Measurements from ENCODE around the gene METTL23.
"Not testable (repeated sequence)": the region's sequence is repeated elsewhere in the genome, so short reads cannot be mapped to it uniquely, and the experiment has no call there.

The METTL23 gene

DNA sequence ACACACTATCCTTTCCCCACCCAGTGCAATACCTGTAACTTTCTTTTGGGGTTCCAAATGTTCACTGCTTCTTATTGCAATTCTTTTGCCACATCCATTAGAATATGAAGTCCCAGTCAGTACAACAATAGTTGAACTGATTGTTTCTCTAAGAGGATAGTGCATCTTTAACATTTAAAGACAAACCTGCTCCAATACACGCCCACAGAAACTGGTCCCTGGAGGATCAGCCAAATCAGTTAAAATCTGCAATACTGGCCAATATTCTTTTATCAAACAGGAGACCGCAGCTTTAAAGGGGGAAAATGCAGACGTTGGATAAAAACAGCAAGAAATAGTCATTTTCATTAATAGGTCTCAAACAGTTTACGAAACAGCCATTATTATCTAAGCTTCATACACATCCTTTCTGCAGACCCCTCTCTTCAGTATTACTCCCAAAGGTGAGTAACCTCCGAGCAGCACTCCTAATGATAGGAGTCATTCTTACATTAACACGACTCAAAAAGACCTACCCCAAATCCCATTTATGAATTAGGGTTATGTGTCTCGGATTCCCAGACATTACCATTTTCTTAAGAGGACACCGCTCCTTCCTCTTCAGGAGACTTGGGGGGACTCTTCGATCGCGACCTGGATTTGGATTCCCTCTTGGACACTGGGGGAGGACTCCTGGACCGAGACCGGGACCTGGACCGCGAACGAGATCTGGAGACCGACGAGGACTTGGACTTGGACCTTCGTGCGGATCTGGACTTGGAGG is 9.1 kb downstream of the METTL23 start:
- no peak for DNase-seq (ENCODE audit: low read depth)

DNA sequence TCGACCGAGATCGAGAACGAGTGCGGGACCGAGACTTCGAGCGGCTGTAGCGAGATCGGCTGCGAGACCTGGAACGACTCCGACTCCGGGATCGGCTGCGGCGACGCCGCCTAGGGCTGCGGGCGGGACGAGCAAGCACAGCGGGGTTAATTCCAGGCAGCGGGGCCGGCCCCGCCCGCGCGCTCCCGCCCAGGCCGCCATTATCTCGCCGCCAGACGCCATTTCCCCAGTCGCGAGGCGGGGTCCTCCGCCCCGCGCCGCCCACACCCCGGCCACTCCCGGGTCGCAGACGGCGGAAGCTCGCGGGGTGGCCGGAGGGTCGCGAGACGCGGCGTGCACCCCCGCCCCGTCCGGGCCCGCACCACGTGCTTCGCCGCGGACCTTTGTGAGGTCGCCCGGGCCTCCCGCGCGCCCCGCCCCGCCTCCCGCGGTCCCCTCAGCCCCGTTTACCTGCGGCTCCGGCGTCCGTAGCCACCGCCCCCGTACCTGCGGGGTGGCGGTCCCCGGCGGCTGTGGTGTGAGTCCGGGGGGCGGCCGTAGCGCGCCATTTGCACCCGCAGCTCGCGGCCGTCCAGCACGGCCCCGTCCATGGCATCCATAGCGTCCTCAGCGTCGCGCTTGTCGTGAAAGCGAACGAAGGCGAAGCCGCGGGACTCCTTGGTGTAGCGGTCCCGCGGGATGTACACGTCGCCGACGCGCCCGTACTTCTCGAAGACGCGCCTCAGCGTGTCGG is 9.9 kb downstream of the METTL23 start:
- DNase-seq (ENCODE audit: low read depth) = peak; percentile 75

DNA sequence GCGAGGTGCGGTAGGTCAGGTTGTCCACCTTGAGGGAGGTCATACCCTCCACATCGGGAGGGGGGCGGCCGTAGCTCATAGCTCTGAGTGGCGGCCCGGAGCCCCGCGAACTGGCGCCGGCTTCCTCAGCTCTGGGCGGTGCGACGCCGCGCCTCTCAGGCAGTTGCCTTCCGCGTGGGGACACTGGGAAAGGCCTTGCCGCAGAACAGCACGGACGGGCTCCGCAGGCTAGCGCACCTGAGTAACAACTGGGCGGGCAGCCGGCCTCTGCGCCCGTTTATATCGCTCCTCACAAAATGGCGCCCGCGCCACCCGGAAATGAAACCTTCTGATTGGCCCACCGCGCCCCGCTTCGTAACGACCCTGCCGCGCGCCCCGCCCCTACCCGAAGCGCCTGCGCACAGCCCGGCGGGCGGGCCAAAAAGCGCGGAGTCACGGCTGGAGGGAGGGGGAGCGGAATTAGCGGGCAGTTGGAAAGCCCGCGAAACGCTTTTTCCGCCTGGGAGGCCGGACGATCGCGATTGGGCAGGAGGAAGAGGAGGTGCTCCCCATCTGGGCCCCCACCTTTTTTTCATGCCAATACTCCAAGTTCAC is 10.5 kb downstream of the METTL23 start, which contains the start of gene SRSF2:
Gene SRSF2, minus strand, starts transcription at position 250 of the 594 bp plus-strand sequence. Its CDS starts 171 bp downstream, at position 79.
- peak; percentile 99 for DNase-seq (ENCODE audit: low read depth)

DNA sequence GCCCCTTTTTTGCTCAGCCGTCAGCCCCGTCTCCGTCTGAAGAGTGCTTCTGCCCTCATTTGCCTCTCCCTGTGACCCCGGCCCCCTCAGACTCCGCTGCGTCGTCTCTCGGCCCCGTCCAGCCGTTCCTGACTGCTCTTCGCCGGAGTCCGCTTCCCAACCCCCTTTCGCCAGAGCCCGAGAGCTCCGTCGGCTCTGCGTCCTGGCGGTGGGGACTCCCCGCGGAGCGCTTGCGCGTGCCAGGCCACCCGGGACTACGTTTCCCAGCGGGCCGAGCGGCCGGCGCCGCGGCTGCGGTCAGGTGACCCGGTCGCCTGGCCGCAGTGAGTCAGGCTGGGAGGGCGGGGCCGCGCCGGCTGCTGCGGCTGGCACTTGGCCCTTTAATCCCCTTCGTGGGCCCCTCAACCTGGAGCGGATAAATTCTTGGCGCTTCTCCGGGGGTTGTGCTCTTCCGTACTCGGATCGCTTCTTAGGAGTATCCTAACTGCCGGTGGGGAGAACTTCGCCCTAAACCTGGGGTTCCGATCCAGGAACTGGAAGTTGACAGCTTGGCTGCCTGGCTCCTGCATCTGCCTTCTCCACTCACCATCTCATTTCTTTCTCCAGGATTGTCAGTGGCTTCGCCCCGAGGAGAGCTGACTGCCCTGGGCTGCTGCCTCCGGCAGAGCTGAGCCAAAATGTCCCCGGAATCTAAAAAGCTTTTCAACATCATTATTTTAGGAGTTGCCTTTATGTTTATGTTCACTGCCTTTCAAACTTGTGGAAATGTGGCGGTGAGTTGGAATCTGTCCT is 11.2 kb downstream of the METTL23 start, which contains the start of gene MFSD11:
Gene MFSD11, plus strand, starts transcription at position 444 of the 792 bp plus-strand sequence. Its CDS starts 234 bp downstream, at position 678.
- peak; percentile 96 for DNase-seq (ENCODE audit: low read depth)

DNA sequence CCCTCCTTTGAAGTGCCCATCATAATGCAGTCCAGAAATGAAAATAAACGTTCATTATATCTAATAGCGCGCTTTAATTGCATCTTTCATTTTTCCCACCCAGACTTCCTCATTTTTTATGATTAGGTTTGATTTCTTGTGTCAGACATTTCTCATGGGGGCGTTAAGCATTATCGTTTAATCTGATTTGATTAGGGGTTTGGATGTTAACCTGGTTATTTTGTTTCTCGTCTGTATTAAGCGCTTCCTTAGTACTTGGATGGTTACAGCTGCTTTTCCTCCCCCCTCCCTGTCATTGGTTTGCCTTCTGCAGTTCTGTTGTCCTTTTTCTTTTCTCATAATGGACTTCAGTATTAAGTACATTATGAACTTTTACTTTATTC is 11.8 kb downstream of the METTL23 start:
- peak; percentile 38 for DNase-seq (ENCODE audit: low read depth)

GRCh38 chr17:76739568-76740115 is 13.0 kb downstream of the METTL23 start:
- not testable (repeated sequence) for DNase-seq (ENCODE audit: low read depth)

- peak; percentile 62 for DNase-seq (ENCODE audit: low read depth)
Observed at GRCh38 chr17:76740329-76741118, 13.9 kb downstream of the METTL23 start.

DNA sequence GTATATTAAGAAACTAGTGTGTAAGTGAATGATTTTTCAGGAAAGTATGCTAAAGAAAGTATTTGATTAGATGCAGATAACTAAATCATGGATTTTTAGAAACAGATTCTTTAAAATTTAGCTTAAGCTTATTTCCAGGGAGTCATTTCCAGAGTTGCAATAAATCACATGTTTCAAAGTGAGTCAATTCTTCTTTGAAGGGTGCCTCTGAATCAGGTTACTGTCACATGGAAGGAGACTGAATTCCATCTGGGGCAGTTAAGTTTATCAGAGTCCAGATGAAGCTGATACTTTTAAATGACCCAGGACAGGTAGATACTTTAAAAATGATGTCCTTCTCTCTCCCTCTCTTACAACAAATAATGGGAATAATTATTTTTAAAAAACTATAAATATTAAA is 16.3 kb downstream of the METTL23 start:
- DNase-seq (ENCODE audit: low read depth) = peak; percentile 49

GRCh38 chr17:76744747-76745146 is 18.1 kb downstream of the METTL23 start:
- no peak for DNase-seq (ENCODE audit: low read depth)

DNA sequence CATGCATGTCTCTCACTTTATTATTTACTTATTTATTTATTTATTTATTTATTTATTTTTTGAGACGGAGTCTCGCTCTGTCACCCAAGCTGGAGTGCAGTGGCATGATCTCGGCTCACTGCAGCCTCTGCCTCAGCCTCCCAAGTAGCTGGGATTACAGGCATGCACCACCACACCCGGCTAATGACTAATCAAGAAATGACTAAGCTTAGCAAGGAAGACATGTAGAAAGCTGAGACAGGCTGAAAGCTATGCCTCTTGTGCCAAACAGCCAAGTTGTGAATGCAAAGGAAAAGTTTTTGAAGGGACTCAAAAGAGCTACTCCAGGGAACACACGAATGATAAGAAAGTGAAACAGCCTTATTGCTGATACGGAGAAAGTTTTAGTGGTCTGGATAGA is 19.1 kb downstream of the METTL23 start:
- DNase-seq (ENCODE audit: low read depth) = peak; percentile 62

- DNase-seq (ENCODE audit: low read depth) = no peak
Observed at GRCh38 chr17:76747716-76748363, 21.2 kb downstream of the METTL23 start.

DNA sequence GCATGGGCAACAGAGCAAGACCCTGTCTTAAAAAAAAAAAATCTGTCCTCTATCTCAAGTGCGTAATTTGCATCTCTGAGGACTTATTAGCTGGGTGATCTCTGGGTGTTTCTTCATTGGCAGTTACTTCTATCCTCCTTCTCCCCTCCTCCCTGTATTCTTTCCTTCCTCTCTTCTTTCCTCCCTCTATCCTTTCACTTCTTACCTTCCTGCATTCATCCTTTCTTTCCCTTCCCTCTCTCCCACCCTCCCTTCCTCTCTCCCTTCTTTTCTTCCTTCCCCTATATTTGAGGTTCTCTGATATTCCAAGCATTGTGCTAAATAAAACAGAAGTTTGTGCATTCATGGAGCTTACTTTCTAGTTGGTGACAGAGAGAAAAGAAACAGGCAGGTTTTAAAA is 22.0 kb downstream of the METTL23 start:
- no peak for DNase-seq (ENCODE audit: low read depth)

- DNase-seq (ENCODE audit: low read depth) = no peak
Observed at GRCh38 chr17:76751416-76751993, 24.9 kb downstream of the METTL23 start.

- no peak for DNase-seq (ENCODE audit: low read depth)
Observed at GRCh38 chr17:76752006-76752405, 25.4 kb downstream of the METTL23 start.

DNA sequence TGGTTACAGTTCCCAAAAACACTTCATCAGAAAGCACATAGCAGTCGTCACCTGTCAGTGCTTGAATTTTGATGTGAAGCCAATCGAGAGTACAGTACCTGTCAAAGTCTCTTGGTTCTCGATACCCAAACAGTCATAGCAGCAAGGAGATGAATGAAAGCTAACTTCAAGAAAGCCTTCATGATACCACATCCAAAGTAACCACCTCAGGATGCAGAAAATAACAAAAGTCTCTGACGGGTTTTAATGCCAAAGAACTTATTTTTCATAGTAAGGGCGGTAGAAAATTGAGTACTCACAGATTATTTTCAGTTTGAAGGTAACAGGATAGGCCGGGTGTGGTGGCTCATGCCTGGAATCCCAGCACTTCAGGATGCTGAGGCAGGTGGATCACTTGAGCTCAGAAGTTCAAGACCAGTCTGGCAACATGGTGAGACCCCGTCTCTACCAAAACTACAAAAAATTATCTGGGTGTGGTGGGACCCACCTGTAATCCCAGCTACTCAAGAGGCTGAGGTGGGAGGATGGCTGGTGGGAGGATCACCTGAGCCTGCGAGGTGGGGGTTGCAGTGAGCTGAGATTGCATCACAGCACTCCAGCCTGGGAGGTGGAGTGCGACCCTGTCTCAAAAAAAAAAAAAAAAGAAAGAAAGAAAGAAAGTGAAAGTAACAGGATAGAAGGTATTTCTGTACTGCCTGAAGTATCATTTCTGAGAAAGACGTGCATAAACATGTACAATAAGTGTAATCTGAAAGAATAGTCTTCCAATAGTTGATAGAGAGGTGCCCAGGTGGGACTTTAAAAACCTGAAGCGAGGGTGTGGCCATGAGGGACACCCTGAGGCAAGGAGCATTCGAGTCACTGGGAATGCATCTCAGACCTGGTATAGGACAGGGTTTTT is 26.7 kb downstream of the METTL23 start:
- no peak for DNase-seq (ENCODE audit: low read depth)

DNA sequence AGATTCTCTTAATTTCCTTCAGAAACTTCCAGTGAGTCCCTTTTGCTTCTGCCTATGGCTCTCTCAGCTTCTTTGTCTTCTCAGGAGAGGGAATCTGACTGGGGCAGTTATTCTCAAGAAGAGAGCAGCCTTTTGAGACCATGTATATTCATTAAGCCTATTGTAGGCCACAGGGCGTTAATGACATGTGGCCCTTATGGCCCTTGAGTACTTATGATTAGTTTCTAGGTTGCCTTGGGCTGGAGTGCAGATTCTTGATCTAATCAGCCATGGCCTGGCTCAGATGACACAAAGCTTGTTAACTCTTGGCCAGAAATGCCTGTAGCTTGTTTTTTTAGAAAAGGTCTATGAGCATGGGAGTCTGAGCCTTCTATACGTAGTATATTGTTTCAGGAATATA is 28.6 kb downstream of the METTL23 start:
- DNase-seq (ENCODE audit: low read depth) = no peak

- DNase-seq (ENCODE audit: low read depth) = no peak
Observed at GRCh38 chr17:76757256-76757655, 30.6 kb downstream of the METTL23 start.

- no peak for DNase-seq (ENCODE audit: low read depth)
Observed at GRCh38 chr17:76758570-76758969, 31.9 kb downstream of the METTL23 start.

Data from iris pigment epithelial cell (primary cell).